ENCODE measurements around the gene JAK3. TPM values are rescaled to one million over a fixed set of nuclear protein-coding genes. Genes with fewer than 3 reads are reported as not detected.

Gene JAK3
- total and polyA plus RNA-seq, 4 donors = 0.87 to 7.1 (median 3.0) TPM

DNA sequence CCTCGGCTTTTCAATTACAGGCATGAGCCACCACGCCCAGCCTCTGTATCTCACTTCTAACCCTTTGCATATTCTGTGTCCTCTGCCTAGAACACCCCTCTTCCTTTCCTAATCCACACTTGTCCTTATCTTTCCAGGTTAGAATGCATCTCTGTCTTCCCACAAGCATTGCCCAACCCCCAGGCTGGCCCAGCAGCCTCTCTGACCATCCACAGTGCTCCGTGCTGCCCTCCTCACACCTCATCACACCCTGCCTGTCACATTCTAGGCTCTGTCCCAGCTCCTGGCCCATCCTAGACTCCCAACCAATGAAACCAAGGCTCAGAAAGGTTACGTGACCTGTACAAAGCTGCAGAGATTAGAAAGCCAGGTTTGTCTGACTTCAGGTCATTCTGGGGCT lies 11.3 kb downstream of the JAK3 start:
- Histone ChIP-seq H3K4me1 (ENCODE audit: control insufficient read depth in 4 of 4, insufficient read depth in 4 of 4, low read length in 3 of 4) (peaks cover 0 to 1% (median 0%) of the 10 kb centered on the region in 4 donors), H3K27me3 (ENCODE audit: control insufficient read depth in 4 of 4, insufficient read depth in 4 of 4, low read length in 3 of 4) (no peaks in the 10 kb centered on the region), H3K4me3 (ENCODE audit: low read depth in 1 of 3, low read length in 3 of 3) (no peak overlapping the region), H3K9ac (ENCODE audit: low read depth in 1 of 2, low read length in 2 of 2) (no peak overlapping the region), H3K36me3 (ENCODE audit: control insufficient read depth in 4 of 4, insufficient read depth in 3 of 4, low read depth in 1 of 4, low read length in 3 of 4) (no peaks in the 10 kb centered on the region), H3K9me3 (ENCODE audit: control insufficient read depth in 4 of 4, low read length in 3 of 4) (no peaks in the 10 kb centered on the region), H3K27ac (ENCODE audit: low read depth in 1 of 2, low read length in 2 of 2) (no peak overlapping the region)
- WGBS = 55% methylated on average over 4 of the region's 4 CpGs
- TF ChIP-seq, protein P1, sequence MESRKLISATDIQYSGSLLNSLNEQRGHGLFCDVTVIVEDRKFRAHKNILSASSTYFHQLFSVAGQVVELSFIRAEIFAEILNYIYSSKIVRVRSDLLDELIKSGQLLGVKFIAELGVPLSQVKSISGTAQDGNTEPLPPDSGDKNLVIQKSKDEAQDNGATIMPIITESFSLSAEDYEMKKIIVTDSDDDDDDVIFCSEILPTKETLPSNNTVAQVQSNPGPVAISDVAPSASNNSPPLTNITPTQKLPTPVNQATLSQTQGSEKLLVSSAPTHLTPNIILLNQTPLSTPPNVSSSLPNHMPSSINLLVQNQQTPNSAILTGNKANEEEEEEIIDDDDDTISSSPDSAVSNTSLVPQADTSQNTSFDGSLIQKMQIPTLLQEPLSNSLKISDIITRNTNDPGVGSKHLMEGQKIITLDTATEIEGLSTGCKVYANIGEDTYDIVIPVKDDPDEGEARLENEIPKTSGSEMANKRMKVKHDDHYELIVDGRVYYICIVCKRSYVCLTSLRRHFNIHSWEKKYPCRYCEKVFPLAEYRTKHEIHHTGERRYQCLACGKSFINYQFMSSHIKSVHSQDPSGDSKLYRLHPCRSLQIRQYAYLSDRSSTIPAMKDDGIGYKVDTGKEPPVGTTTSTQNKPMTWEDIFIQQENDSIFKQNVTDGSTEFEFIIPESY (IDR thresholded peaks at IDR 0.05) = no peak
- TF ChIP-seq TAF1 (conservative IDR thresholded peaks at IDR 0.05) = no peak
- no peak for TF ChIP-seq HNF4A (conservative IDR thresholded peaks at IDR 0.05)
- TF ChIP-seq, protein P2, sequence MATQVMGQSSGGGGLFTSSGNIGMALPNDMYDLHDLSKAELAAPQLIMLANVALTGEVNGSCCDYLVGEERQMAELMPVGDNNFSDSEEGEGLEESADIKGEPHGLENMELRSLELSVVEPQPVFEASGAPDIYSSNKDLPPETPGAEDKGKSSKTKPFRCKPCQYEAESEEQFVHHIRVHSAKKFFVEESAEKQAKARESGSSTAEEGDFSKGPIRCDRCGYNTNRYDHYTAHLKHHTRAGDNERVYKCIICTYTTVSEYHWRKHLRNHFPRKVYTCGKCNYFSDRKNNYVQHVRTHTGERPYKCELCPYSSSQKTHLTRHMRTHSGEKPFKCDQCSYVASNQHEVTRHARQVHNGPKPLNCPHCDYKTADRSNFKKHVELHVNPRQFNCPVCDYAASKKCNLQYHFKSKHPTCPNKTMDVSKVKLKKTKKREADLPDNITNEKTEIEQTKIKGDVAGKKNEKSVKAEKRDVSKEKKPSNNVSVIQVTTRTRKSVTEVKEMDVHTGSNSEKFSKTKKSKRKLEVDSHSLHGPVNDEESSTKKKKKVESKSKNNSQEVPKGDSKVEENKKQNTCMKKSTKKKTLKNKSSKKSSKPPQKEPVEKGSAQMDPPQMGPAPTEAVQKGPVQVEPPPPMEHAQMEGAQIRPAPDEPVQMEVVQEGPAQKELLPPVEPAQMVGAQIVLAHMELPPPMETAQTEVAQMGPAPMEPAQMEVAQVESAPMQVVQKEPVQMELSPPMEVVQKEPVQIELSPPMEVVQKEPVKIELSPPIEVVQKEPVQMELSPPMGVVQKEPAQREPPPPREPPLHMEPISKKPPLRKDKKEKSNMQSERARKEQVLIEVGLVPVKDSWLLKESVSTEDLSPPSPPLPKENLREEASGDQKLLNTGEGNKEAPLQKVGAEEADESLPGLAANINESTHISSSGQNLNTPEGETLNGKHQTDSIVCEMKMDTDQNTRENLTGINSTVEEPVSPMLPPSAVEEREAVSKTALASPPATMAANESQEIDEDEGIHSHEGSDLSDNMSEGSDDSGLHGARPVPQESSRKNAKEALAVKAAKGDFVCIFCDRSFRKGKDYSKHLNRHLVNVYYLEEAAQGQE (IDR thresholded peaks at IDR 0.05) = no peak
- TF ChIP-seq FOXA1 (IDR thresholded peaks at IDR 0.05) = no peak
- TF ChIP-seq GABPA (IDR thresholded peaks at IDR 0.05 in 1 of 2, conservative IDR thresholded peaks at IDR 0.05 in 1 of 2) = no peak
- TF ChIP-seq, protein P3, sequence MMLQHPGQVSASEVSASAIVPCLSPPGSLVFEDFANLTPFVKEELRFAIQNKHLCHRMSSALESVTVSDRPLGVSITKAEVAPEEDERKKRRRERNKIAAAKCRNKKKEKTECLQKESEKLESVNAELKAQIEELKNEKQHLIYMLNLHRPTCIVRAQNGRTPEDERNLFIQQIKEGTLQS (IDR thresholded peaks at IDR 0.05) = no peak
- TF ChIP-seq EGR1 (IDR thresholded peaks at IDR 0.05; ENCODE audit: low read depth in 2 of 2) = no peak
- TF ChIP-seq NR2F2 (IDR thresholded peaks at IDR 0.05) = no peak
- TF ChIP-seq, protein P4, sequence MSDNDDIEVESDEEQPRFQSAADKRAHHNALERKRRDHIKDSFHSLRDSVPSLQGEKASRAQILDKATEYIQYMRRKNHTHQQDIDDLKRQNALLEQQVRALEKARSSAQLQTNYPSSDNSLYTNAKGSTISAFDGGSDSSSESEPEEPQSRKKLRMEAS (IDR thresholded peaks at IDR 0.05) = no peak
- no peak for TF ChIP-seq HNF4G (IDR thresholded peaks at IDR 0.05)
- TF ChIP-seq RAD21 (IDR thresholded peaks at IDR 0.05) = no peak
- TF ChIP-seq SP1 (IDR thresholded peaks at IDR 0.05) = no peak
- DNase-seq (ENCODE audit: low spot score) = no peak

DNA sequence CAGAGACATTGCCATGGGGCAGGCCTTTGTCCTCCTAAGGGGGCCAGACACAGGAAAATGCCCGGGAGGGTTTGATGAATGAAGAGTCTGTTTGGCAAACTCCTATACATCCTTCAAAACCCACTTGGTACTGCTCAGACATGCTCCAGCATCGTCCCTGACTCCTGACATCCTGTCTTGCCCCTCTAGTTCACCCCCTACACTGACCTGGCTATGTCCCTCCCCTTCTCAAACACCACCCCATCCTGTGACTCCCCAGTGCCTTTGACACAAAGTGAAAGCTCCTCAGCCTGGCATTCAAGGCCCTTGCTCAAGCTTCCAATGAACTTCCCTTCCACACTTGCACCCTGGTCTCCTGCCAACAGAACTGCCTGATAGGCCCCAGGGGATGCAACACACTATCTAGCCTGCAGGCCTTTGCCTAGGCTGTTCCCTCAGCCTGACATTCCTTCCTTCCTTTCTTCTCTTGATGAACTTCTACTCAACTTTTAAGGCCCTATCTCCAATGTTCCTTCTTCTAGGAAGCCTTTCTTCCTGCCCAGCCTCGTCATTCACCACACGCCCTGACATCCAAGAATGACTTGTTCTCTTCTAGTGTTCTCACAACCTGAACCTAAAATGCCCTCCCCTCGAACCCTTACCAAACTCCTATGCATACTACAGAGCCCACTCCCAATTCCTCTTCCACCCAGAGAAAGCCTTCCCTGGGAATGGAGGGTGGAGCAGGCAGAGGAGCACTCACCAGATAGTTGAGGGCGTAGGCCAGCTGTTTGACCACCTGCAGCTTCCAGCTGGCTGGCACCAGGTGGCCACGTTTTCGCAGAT lies 12.4 kb downstream of the JAK3 start:
- Histone ChIP-seq H3K9ac (ENCODE audit: low read depth in 1 of 2, low read length in 2 of 2) (no peak overlapping the region), H3K4me1 (ENCODE audit: control insufficient read depth in 4 of 4, insufficient read depth in 4 of 4, low read length in 3 of 4) (peaks cover 0 to 2% (median 0%) of the 10 kb centered on the region in 4 donors), H3K36me3 (ENCODE audit: control insufficient read depth in 4 of 4, insufficient read depth in 3 of 4, low read depth in 1 of 4, low read length in 3 of 4) (no peaks in the 10 kb centered on the region), H3K9me3 (ENCODE audit: control insufficient read depth in 4 of 4, low read length in 3 of 4) (no peaks in the 10 kb centered on the region), H3K4me3 (ENCODE audit: low read depth in 1 of 3, low read length in 3 of 3) (no peak overlapping the region), H3K27ac (ENCODE audit: low read depth in 1 of 2, low read length in 2 of 2) (no peak overlapping the region), H3K27me3 (ENCODE audit: control insufficient read depth in 4 of 4, insufficient read depth in 4 of 4, low read length in 3 of 4) (no peaks in the 10 kb centered on the region)
- WGBS = 66% methylated on average over 8 of the region's 8 CpGs
- DNase-seq (ENCODE audit: low spot score) = no peak
- TF ChIP-seq, protein P4 (IDR thresholded peaks at IDR 0.05) = no peak
- TF ChIP-seq HNF4A (conservative IDR thresholded peaks at IDR 0.05) (no peak), RAD21 (IDR thresholded peaks at IDR 0.05) (no peak), NR2F2 (IDR thresholded peaks at IDR 0.05) (no peak), YY1 (IDR thresholded peaks at IDR 0.05) (no peak), GABPA (IDR thresholded peaks at IDR 0.05 in 1 of 2, conservative IDR thresholded peaks at IDR 0.05 in 1 of 2) (no peak), TAF1 (conservative IDR thresholded peaks at IDR 0.05) (no peak), JUND (IDR thresholded peaks at IDR 0.05) (no peak), FOXA1 (IDR thresholded peaks at IDR 0.05) (no peak), SP1 (IDR thresholded peaks at IDR 0.05) (no peak)
- TF ChIP-seq, protein P1 (IDR thresholded peaks at IDR 0.05) = no peak
- TF ChIP-seq, protein P3 (IDR thresholded peaks at IDR 0.05) = no peak
- TF ChIP-seq, protein P5, sequence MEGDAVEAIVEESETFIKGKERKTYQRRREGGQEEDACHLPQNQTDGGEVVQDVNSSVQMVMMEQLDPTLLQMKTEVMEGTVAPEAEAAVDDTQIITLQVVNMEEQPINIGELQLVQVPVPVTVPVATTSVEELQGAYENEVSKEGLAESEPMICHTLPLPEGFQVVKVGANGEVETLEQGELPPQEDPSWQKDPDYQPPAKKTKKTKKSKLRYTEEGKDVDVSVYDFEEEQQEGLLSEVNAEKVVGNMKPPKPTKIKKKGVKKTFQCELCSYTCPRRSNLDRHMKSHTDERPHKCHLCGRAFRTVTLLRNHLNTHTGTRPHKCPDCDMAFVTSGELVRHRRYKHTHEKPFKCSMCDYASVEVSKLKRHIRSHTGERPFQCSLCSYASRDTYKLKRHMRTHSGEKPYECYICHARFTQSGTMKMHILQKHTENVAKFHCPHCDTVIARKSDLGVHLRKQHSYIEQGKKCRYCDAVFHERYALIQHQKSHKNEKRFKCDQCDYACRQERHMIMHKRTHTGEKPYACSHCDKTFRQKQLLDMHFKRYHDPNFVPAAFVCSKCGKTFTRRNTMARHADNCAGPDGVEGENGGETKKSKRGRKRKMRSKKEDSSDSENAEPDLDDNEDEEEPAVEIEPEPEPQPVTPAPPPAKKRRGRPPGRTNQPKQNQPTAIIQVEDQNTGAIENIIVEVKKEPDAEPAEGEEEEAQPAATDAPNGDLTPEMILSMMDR (IDR thresholded peaks at IDR 0.05; ENCODE audit: low read depth, low read length, missing input control) = no peak
